Right lobe of liver (tissue), 4 donors: ENCODE measurements around the gene SH3RF3.

Experiments
- CTCF ChIP-seq, 4 donors: fragments of 200-600 bp in 3 of 4; fragments of 450-650 bp in 1 of 4; IDR thresholded peaks; one replicate each; pipeline versions ENCODE4 v1.5.1 to v1.8.0; 2016 to 2022; ENCODE audit warnings: antibody characterized with exemption in 4 of 4, mild to moderate bottlenecking in 2 of 4
- POLR2A ChIP-seq: fragments of 450-650 bp; IDR thresholded peaks from one replicate; pipeline ENCODE4 v1.6.1; 2017; ENCODE audit warnings: antibody characterized with exemption, mild to moderate bottlenecking
- donor health status: DM: no; HTN: no; CAD: no.
- donor health status: DM: no; HTN: no; CAD: no.
- donor health status: DM: no; HTN: yes; CAD: no.

GRCh38 chr2:109256111-109256510 lies 127.1 kb downstream of the SH3RF3 start:
- no peak for TF ChIP-seq CTCF (IDR thresholded peaks at IDR 0.05)
- TF ChIP-seq POLR2A = no peak
